HEK293 (cell line): Measurements from ENCODE around the gene HOXB9.
A peak's percentile ranks its signal among the peaks of the same experiment; 100 is the strongest.

ENCODE experiments used
- CTCF ChIA-PET: fragments of 350-600 bp; formaldehyde crosslinking; extraction: SDS; loops from one replicate; lab custom pipeline; 2021; ENCODE audit warnings: antibody characterized with exemption; lab: Yijun Ruan, JAX
- POLR2A ChIA-PET: fragments of 300-600 bp; formaldehyde crosslinking; extraction: SDS; loops from one replicate; lab custom pipeline; 2020; ENCODE audit warnings: antibody characterized with exemption, inconsistent platforms; lab: Yijun Ruan, JAX
- H3K27ac ChIP-seq: fragments of 200-500 bp; sonication (Bioruptor generic); 2 replicates; pipeline ENCODE4 v1.5.1; 2014; ENCODE audit warnings: low read depth, low read length, control low read depth, inconsistent platforms; ENCODE audit errors: extremely low read depth
- H3K36me3 ChIP-seq, 2 experiments: fragments of 200-500 bp in 1 of 2; sonication (Bioruptor generic) in 1 of 2; 1 replicate in 1 of 2; 2 replicates in 1 of 2; pipeline ENCODE4 v1.5.1; 2014 to 2017; ENCODE audit warnings: inconsistent platforms in 2 of 2, low read length in 2 of 2; ENCODE audit not compliant: control insufficient read depth in 2 of 2, insufficient read depth in 1 of 2
- H3K4me1 ChIP-seq: fragments of 200-500 bp; sonication (Bioruptor generic); 2 replicates; pipeline ENCODE4 v1.5.1; 2014; ENCODE audit warnings: mild to moderate bottlenecking, low read length, inconsistent platforms; ENCODE audit not compliant: control insufficient read depth, insufficient read depth
- H3K4me3 ChIP-seq: 2 replicates; pipeline ENCODE4 v1.5.1; 2011; ENCODE audit warnings: low read depth, mild to moderate bottlenecking, control low read depth, low read length, moderate library complexity
- H3K9me3 ChIP-seq: fragments of 200-500 bp; sonication (Bioruptor generic); 2 replicates; pipeline ENCODE4 v1.5.1; 2014; ENCODE audit warnings: low read depth, low read length, inconsistent platforms; ENCODE audit not compliant: control insufficient read depth, insufficient read depth
- BCL11A ChIP-seq: fragments of 450-650 bp; formaldehyde crosslinking; IDR thresholded peaks from 2 replicates; pipeline ENCODE4 v1.5.1; 2016; ENCODE audit warnings: low read depth, missing biosample characterization, missing genetic modification characterization
- FEZF1 ChIP-seq: fragments of 450-650 bp; formaldehyde crosslinking; IDR thresholded peaks from 2 replicates; pipeline ENCODE4 v1.5.1; 2016; ENCODE audit warnings: missing biosample characterization, missing genetic modification characterization
- GLIS1 ChIP-seq: fragments of 450-650 bp; formaldehyde crosslinking; IDR thresholded peaks from 2 replicates; pipeline ENCODE4 v1.5.1; 2016; ENCODE audit warnings: missing biosample characterization, missing genetic modification characterization
- GLIS2 ChIP-seq: fragments of 450-650 bp; formaldehyde crosslinking; IDR thresholded peaks from 2 replicates; pipeline ENCODE4 v1.5.1; 2016; ENCODE audit warnings: missing biosample characterization, missing genetic modification characterization
- KLF9 ChIP-seq: fragments of 450-650 bp; formaldehyde crosslinking; IDR thresholded peaks from 2 replicates; pipeline ENCODE4 v1.5.1; 2016; ENCODE audit warnings: missing biosample characterization, missing genetic modification characterization, low read depth
- MYNN ChIP-seq: fragments of 450-650 bp; formaldehyde crosslinking; IDR thresholded peaks from 2 replicates; pipeline ENCODE4 v1.5.1; 2016; ENCODE audit warnings: missing biosample characterization, missing genetic modification characterization, borderline replicate concordance
- OVOL3 ChIP-seq: fragments of 450-650 bp; formaldehyde crosslinking; IDR thresholded peaks from 2 replicates; pipeline ENCODE4 v1.5.1; 2016; ENCODE audit warnings: missing biosample characterization, missing genetic modification characterization
- PRDM1 ChIP-seq: fragments of 450-650 bp; formaldehyde crosslinking; IDR thresholded peaks from 2 replicates; pipeline ENCODE4; 2016; ENCODE audit warnings: missing biosample characterization, missing genetic modification characterization
- SP7 ChIP-seq: fragments of 450-650 bp; formaldehyde crosslinking; IDR thresholded peaks from 2 replicates; pipeline ENCODE4 v1.5.1; 2016; ENCODE audit warnings: missing biosample characterization, missing genetic modification characterization
- ZBTB1 ChIP-seq: fragments of 450-650 bp; formaldehyde crosslinking; IDR thresholded peaks from 2 replicates; pipeline ENCODE4 v1.5.1; 2016; ENCODE audit warnings: missing biosample characterization, missing genetic modification characterization
- ZBTB48 ChIP-seq: fragments of 450-650 bp; formaldehyde crosslinking; IDR thresholded peaks from 2 replicates; pipeline ENCODE4 v1.5.1; 2016; ENCODE audit warnings: missing biosample characterization, missing genetic modification characterization
- ZEB2 ChIP-seq: fragments of 450-650 bp; formaldehyde crosslinking; IDR thresholded peaks from 2 replicates; pipeline ENCODE4 v1.5.1; 2016; ENCODE audit warnings: missing biosample characterization, missing genetic modification characterization
- ZIC2 ChIP-seq: fragments of 450-650 bp; formaldehyde crosslinking; IDR thresholded peaks from 2 replicates; pipeline ENCODE4 v1.5.1; 2016; ENCODE audit warnings: missing biosample characterization, missing genetic modification characterization
- ZNF175 ChIP-seq: fragments of 450-650 bp; formaldehyde crosslinking; IDR thresholded peaks from 2 replicates; pipeline ENCODE4 v1.5.1; 2016; ENCODE audit warnings: missing biosample characterization, missing genetic modification characterization
- ZNF2 ChIP-seq: fragments of 450-650 bp; formaldehyde crosslinking; IDR thresholded peaks from 2 replicates; pipeline ENCODE4 v1.5.1; 2016; ENCODE audit warnings: missing biosample characterization, missing genetic modification characterization
- ZNF335 ChIP-seq: fragments of 450-650 bp; formaldehyde crosslinking; conservative IDR thresholded peaks from 2 replicates; pipeline ENCODE4 v1.5.1; 2016; ENCODE audit warnings: missing biosample characterization, missing genetic modification characterization
- ZNF366 ChIP-seq: fragments of 450-650 bp; formaldehyde crosslinking; conservative IDR thresholded peaks from 2 replicates; pipeline ENCODE4 v1.5.1; 2016; ENCODE audit warnings: missing biosample characterization, missing genetic modification characterization
- ZNF596 ChIP-seq: fragments of 450-650 bp; IDR thresholded peaks from 2 replicates; pipeline ENCODE4 v1.5.0; 2018; ENCODE audit warnings: missing biosample characterization, mild to moderate bottlenecking, missing genetic modification characterization, moderate library complexity
- ZNF654 ChIP-seq: fragments of 450-650 bp; formaldehyde crosslinking; IDR thresholded peaks from 2 replicates; pipeline ENCODE4 v1.5.1; 2016; ENCODE audit warnings: low read depth, missing biosample characterization, missing genetic modification characterization
- TF ChIP-seq, protein P1 (sequence below): fragments of 450-650 bp; formaldehyde crosslinking; IDR thresholded peaks from 2 replicates; pipeline ENCODE4 v1.5.1; 2016; ENCODE audit warnings: missing biosample characterization, missing genetic modification characterization
- TF ChIP-seq, protein P2 (sequence below): fragments of 450-650 bp; formaldehyde crosslinking; IDR thresholded peaks from 2 replicates; pipeline ENCODE4 v1.5.1; 2016; ENCODE audit warnings: missing biosample characterization, missing genetic modification characterization
- TF ChIP-seq, protein P3 (sequence below): fragments of 450-650 bp; formaldehyde crosslinking; IDR thresholded peaks from 2 replicates; pipeline ENCODE4 v1.5.1; 2017; ENCODE audit warnings: missing biosample characterization, missing genetic modification characterization
- TF ChIP-seq, protein P4 (sequence below): fragments of 450-650 bp; formaldehyde crosslinking; optimal IDR thresholded peaks from 2 replicates; pipeline ENCODE3; 2016; ENCODE audit warnings: missing biosample characterization, mild to moderate bottlenecking, missing genetic modification characterization
- TF ChIP-seq, protein P5 (sequence below): fragments of 450-650 bp; formaldehyde crosslinking; IDR thresholded peaks from 2 replicates; pipeline ENCODE4 v1.5.1; 2017; ENCODE audit warnings: missing biosample characterization, missing genetic modification characterization
- TF ChIP-seq, protein P6 (sequence below): fragments of 450-650 bp; formaldehyde crosslinking; IDR thresholded peaks from 2 replicates; pipeline ENCODE4 v1.5.1; 2017; ENCODE audit warnings: missing biosample characterization, missing genetic modification characterization
- TF ChIP-seq, protein P7 (sequence below): fragments of 450-650 bp; formaldehyde crosslinking; IDR thresholded peaks from 2 replicates; pipeline ENCODE4 v1.5.1; 2016; ENCODE audit warnings: missing biosample characterization, missing genetic modification characterization

The HOXB9 gene

DNA sequence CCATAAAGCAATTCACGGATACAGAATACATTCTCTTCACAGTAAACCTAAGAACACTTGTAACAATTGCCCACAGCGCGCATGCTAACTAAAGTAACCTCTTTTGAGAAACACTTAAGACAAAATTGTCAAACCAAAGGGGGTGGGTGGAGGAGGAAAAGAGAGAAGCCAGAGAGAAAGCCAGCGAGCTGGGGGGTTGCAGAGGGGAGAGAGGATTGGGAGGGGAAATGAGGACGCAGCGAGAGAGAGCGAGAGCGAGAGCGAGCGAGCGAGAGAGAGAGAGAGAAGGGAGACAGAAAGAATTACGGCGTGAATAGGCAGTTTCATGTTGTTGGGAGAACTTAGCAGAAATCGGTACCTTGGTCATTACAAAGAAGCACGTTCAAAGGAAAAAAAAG, 13.7 kb downstream of the HOXB9 start:
- Histone ChIP-seq H3K4me1 (peaks cover 40% of the 10 kb centered on the region), H3K9me3 (no peaks in the 10 kb centered on the region), H3K4me3 (peak overlapping the region; percentile 49), H3K36me3 (peaks cover 3% of the 10 kb centered on the region in 2 experiments), H3K27ac (peak overlapping the region; percentile 94)
- ChIA-PET POLR2A (interaction anchor here (0.6 to 1.4 kb wide), 8 partner anchors 11 to 286 kb away, joined by 3 to 7 read pairs (median 3); no protein-coding TSS in a partner anchor), CTCF (interaction anchor here (0.7 to 2.2 kb wide), 10 partner anchors 9 to 397 kb away, joined by 3 to 13 read pairs (median 4); no protein-coding TSS in a partner anchor)
- TF ChIP-seq, protein P1, sequence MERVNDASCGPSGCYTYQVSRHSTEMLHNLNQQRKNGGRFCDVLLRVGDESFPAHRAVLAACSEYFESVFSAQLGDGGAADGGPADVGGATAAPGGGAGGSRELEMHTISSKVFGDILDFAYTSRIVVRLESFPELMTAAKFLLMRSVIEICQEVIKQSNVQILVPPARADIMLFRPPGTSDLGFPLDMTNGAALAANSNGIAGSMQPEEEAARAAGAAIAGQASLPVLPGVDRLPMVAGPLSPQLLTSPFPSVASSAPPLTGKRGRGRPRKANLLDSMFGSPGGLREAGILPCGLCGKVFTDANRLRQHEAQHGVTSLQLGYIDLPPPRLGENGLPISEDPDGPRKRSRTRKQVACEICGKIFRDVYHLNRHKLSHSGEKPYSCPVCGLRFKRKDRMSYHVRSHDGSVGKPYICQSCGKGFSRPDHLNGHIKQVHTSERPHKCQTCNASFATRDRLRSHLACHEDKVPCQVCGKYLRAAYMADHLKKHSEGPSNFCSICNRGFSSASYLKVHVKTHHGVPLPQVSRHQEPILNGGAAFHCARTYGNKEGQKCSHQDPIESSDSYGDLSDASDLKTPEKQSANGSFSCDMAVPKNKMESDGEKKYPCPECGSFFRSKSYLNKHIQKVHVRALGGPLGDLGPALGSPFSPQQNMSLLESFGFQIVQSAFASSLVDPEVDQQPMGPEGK (tag by site-specific recombination) = peak; percentile 1
- TF ChIP-seq ZNF175 (tag by site-specific recombination) = no peak
- TF ChIP-seq, protein P2, sequence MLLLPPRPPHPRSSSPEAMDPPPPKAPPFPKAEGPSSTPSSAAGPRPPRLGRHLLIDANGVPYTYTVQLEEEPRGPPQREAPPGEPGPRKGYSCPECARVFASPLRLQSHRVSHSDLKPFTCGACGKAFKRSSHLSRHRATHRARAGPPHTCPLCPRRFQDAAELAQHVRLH (tag by site-specific recombination) = peak; percentile 82; the same call in 1 of the 2 replicates
- peak; percentile 82 for TF ChIP-seq ZNF366 (tag by site-specific recombination)
- peak; percentile 44; the same call in 1 of the 2 replicates for TF ChIP-seq ZNF2 (tag by site-specific recombination)
- 0 out of 2 replicates have a peak, but pooled peaks have one; percentile 54 for TF ChIP-seq BCL11A (tag by site-specific recombination)
- TF ChIP-seq ZNF596 = peak; percentile 99
- no peak for TF ChIP-seq ZBTB1 (tag by site-specific recombination)
- TF ChIP-seq PRDM1 (tag by site-specific recombination) = peak; percentile 99
- TF ChIP-seq KLF9 (tag by site-specific recombination) = peak; percentile 16; the same call in 1 of the 2 replicates
- TF ChIP-seq ZNF654 (tag by site-specific recombination) = 0 out of 2 replicates have a peak, but pooled peaks have one; percentile 4
- peak; percentile 81 for TF ChIP-seq SP7 (tag by site-specific recombination)
- TF ChIP-seq, protein P3, sequence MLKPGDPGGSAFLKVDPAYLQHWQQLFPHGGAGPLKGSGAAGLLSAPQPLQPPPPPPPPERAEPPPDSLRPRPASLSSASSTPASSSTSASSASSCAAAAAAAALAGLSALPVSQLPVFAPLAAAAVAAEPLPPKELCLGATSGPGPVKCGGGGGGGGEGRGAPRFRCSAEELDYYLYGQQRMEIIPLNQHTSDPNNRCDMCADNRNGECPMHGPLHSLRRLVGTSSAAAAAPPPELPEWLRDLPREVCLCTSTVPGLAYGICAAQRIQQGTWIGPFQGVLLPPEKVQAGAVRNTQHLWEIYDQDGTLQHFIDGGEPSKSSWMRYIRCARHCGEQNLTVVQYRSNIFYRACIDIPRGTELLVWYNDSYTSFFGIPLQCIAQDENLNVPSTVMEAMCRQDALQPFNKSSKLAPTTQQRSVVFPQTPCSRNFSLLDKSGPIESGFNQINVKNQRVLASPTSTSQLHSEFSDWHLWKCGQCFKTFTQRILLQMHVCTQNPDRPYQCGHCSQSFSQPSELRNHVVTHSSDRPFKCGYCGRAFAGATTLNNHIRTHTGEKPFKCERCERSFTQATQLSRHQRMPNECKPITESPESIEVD (tag by site-specific recombination) = peak; percentile 92
- peak; percentile 49; the same call in 1 of the 2 replicates for TF ChIP-seq ZEB2 (tag by site-specific recombination)
- TF ChIP-seq, protein P4, sequence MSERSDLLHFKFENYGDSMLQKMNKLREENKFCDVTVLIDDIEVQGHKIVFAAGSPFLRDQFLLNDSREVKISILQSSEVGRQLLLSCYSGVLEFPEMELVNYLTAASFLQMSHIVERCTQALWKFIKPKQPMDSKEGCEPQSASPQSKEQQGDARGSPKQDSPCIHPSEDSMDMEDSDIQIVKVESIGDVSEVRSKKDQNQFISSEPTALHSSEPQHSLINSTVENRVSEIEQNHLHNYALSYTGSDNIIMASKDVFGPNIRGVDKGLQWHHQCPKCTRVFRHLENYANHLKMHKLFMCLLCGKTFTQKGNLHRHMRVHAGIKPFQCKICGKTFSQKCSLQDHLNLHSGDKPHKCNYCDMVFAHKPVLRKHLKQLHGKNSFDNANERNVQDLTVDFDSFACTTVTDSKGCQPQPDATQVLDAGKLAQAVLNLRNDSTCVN = peak; percentile 41
- TF ChIP-seq GLIS1 (tag by site-specific recombination) = peak; percentile 81
- TF ChIP-seq OVOL3 (tag by site-specific recombination) = 0 out of 2 replicates have a peak, but pooled peaks have one; percentile 19
- 0 out of 2 replicates have a peak, but pooled peaks have one; percentile 50 for TF ChIP-seq FEZF1 (tag by site-specific recombination)
- TF ChIP-seq ZIC2 (tag by site-specific recombination) = no peak
- TF ChIP-seq ZNF335 (tag by site-specific recombination) = no peak
- TF ChIP-seq ZBTB48 = peak; percentile 65; the same call in 1 of the 2 replicates
- TF ChIP-seq, protein P5, sequence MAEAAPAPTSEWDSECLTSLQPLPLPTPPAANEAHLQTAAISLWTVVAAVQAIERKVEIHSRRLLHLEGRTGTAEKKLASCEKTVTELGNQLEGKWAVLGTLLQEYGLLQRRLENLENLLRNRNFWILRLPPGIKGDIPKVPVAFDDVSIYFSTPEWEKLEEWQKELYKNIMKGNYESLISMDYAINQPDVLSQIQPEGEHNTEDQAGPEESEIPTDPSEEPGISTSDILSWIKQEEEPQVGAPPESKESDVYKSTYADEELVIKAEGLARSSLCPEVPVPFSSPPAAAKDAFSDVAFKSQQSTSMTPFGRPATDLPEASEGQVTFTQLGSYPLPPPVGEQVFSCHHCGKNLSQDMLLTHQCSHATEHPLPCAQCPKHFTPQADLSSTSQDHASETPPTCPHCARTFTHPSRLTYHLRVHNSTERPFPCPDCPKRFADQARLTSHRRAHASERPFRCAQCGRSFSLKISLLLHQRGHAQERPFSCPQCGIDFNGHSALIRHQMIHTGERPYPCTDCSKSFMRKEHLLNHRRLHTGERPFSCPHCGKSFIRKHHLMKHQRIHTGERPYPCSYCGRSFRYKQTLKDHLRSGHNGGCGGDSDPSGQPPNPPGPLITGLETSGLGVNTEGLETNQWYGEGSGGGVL (tag by site-specific recombination) = peak; percentile 93
- peak; percentile 8 for TF ChIP-seq GLIS2 (tag by site-specific recombination)
- TF ChIP-seq MYNN (tag by site-specific recombination) = no peak
- TF ChIP-seq, protein P6, sequence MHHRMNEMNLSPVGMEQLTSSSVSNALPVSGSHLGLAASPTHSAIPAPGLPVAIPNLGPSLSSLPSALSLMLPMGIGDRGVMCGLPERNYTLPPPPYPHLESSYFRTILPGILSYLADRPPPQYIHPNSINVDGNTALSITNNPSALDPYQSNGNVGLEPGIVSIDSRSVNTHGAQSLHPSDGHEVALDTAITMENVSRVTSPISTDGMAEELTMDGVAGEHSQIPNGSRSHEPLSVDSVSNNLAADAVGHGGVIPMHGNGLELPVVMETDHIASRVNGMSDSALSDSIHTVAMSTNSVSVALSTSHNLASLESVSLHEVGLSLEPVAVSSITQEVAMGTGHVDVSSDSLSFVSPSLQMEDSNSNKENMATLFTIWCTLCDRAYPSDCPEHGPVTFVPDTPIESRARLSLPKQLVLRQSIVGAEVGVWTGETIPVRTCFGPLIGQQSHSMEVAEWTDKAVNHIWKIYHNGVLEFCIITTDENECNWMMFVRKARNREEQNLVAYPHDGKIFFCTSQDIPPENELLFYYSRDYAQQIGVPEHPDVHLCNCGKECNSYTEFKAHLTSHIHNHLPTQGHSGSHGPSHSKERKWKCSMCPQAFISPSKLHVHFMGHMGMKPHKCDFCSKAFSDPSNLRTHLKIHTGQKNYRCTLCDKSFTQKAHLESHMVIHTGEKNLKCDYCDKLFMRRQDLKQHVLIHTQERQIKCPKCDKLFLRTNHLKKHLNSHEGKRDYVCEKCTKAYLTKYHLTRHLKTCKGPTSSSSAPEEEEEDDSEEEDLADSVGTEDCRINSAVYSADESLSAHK (tag by site-specific recombination) = peak; percentile 97
- TF ChIP-seq, protein P7, sequence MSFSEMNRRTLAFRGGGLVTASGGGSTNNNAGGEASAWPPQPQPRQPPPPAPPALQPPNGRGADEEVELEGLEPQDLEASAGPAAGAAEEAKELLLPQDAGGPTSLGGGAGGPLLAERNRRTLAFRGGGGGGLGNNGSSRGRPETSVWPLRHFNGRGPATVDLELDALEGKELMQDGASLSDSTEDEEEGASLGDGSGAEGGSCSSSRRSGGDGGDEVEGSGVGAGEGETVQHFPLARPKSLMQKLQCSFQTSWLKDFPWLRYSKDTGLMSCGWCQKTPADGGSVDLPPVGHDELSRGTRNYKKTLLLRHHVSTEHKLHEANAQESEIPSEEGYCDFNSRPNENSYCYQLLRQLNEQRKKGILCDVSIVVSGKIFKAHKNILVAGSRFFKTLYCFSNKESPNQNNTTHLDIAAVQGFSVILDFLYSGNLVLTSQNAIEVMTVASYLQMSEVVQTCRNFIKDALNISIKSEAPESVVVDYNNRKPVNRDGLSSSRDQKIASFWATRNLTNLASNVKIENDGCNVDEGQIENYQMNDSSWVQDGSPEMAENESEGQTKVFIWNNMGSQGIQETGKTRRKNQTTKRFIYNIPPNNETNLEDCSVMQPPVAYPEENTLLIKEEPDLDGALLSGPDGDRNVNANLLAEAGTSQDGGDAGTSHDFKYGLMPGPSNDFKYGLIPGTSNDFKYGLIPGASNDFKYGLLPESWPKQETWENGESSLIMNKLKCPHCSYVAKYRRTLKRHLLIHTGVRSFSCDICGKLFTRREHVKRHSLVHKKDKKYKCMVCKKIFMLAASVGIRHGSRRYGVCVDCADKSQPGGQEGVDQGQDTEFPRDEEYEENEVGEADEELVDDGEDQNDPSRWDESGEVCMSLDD (tag by site-specific recombination) = no peak; the same call in 1 of the 2 replicates
